Measurements from ENCODE around the gene CLNK.

Gene CLNK

DNA sequence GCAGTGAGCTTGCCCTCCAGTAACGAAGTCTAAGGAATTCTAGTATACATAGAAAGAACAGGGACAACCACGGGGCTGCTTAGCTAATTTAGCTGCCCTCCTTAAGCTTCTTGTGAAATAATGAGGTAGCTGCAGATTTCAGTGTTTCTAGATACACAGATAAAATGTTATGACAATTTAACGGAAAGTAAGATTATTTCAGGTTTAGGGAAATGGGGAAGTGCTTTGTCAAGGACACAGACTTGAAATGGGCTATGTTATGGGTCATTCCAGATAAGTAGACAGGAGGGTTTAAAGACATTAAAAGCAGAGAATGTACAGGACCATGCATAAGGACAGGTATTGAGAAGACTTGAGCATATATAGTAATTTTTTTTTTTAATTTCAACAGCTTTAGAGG, 193.2 kb downstream of the CLNK start:
- TF ChIP-seq CTCF (conservative IDR thresholded peaks at IDR 0.05; ENCODE audit: low read depth, low read length), result no peak
- H3K4me3 ChIP-seq (ENCODE audit: low read length), result no peak overlapping the region
- no peak for DNase-seq (ENCODE audit: low read depth)

GRCh38 chr4:10490996-10491395, 193.6 kb downstream of the CLNK start:
- no peak for DNase-seq (ENCODE audit: low read depth)
- H3K4me3 ChIP-seq (ENCODE audit: low read length), result no peak overlapping the region
- no peak for TF ChIP-seq CTCF (conservative IDR thresholded peaks at IDR 0.05; ENCODE audit: low read depth, low read length)

GRCh38 chr4:10482913-10483312, 201.7 kb downstream of the CLNK start:
- DNase-seq (ENCODE audit: low read depth), result no peak
- no peak for TF ChIP-seq CTCF (conservative IDR thresholded peaks at IDR 0.05; ENCODE audit: low read depth, low read length)
- H3K4me3 ChIP-seq (ENCODE audit: low read length), result no peak overlapping the region

DNA sequence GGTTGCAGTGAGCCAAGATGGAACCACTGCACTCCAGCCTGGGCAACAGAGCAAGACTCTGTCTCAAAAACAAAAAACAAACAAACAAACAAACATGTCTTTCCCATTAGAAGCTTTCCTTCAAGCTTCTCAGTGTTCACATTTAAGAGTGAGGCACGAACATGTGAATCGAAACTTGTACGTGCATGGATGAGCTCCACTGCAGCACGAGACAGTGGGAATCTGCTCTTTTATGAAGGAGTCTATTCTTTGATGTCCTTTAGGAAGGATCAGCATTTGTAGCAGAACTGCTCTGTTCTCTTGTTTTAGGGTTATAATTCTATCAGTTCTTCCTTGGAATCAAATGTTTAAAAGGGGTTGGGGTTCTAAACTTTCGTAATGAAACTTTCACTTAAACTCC, 204.0 kb downstream of the CLNK start:
- no peak for TF ChIP-seq CTCF (conservative IDR thresholded peaks at IDR 0.05; ENCODE audit: low read depth, low read length)
- no peak for DNase-seq (ENCODE audit: low read depth)
- no peak overlapping the region for H3K4me3 ChIP-seq (ENCODE audit: low read length)

DNA sequence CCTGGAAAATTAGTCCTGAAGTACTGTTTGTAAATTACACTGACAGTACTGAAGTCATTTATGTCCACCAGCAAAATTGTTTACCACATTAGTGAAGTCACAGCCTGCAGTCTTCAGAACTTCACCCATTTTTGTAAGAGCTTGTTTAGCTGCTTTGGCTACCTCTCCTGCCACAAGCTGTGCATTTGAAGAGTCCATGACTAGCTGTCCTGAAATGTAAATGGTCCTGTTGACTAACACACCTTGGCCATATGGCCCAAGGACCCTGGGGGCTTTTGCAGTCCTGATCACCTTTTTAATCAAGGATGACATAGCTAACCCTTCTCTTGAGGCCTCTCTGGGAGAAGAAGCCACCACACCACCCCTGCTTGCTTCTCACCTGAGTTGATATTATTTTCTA, 205.9 kb downstream of the CLNK start:
- no peak for DNase-seq (ENCODE audit: low read depth)
- TF ChIP-seq CTCF (conservative IDR thresholded peaks at IDR 0.05; ENCODE audit: low read depth, low read length), result no peak
- H3K4me3 ChIP-seq (ENCODE audit: low read length), result no peak overlapping the region

DNA sequence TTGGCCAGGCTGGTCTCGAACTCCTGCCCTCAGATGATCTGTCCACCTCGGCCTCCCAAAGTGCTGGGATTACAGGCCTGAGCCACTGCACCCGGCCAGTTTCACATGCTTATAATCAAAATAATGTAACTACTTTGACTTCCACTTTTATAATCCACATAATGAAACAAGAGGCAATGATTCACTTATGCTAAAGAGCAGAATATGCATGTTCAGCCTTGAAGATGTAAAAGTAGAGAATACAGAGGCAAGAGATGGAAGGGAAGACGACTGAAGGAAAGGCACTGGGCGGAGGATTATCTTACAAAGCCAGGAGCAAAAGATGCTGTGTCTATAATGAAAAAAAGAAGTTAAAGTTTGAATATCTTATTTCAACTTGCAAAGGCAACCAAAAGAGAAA, 214.1 kb downstream of the CLNK start:
- TF ChIP-seq CTCF (conservative IDR thresholded peaks at IDR 0.05; ENCODE audit: low read depth, low read length), result no peak
- H3K4me3 ChIP-seq (ENCODE audit: low read length), result no peak overlapping the region
- no peak for DNase-seq (ENCODE audit: low read depth)

DNA sequence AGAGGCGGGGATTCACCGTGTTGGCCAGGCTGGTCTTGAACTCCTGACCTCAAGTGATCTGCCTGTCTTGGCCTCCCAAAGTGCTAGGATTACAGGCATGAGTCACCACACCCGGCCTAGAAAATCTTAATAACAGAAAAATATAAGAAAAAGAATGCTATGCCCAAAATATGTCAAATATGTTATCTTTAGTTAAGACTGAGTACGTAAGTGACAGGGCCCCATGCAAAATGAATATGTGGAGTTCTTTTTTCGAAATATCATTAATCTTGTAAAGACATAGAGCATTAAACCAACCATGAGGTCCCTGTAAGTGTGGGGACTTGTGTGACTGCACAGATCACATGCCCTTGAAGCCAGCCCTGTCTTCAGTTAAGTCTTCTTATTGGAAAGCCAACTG, 218.4 kb downstream of the CLNK start:
- DNase-seq (ENCODE audit: low read depth), result no peak
- no peak overlapping the region for H3K4me3 ChIP-seq (ENCODE audit: low read length)
- TF ChIP-seq CTCF (conservative IDR thresholded peaks at IDR 0.05; ENCODE audit: low read depth, low read length), result no peak
